Gastrocnemius medialis (tissue), 4 donors: ENCODE measurements around the gene QSOX2. TPM values are rescaled to one million over a fixed set of nuclear protein-coding genes. Genes with fewer than 3 reads are reported as not detected.
"Not testable (repeated sequence)": the region's sequence is repeated elsewhere in the genome, so short reads cannot be mapped to it uniquely, and the experiment has no call there.

Experiments
- ATAC-seq, 2 donors: fragments of 150-250 bp; one replicate each; pipeline ENCODE4 v1.9.1; 2016
- DNase-seq, 2 donors: peaks; one replicate each; pipeline ENCODE4 v3.0.0-alpha.2; 2019
- H3K27ac ChIP-seq, 4 donors: fragments of 200-600 bp; sonication (generic); 1 replicate in 1 of 4; 2 replicates in 3 of 4; pipeline ENCODE4 v1.5.1; 2016 to 2018; ENCODE audit warnings: mild to moderate bottlenecking in 2 of 4, moderate library complexity in 1 of 4
- H3K27me3 ChIP-seq, 3 donors: fragments of 200-600 bp; sonication (generic) in 2 of 3; 1 replicate in 1 of 3; 2 replicates in 2 of 3; pipeline versions ENCODE4 v1.5.1 to v1.6.0; 2016 to 2019; ENCODE audit warnings: mild to moderate bottlenecking in 1 of 3, moderate library complexity in 1 of 3
- H3K36me3 ChIP-seq, 2 donors: fragments of 200-600 bp; sonication (generic) in 1 of 2; one replicate each; pipeline ENCODE4 v1.5.1; 2017 to 2018
- H3K4me1 ChIP-seq, 2 donors: fragments of 200-600 bp; sonication (generic) in 1 of 2; one replicate each; pipeline ENCODE4 v1.5.1; 2016 to 2017; ENCODE audit warnings: mild to moderate bottlenecking in 2 of 2
- H3K4me3 ChIP-seq, 4 donors: fragments of 200-600 bp; sonication (generic) in 3 of 4; 1 replicate in 1 of 4; 2 replicates in 3 of 4; pipeline ENCODE4 v1.5.1; 2016 to 2019; ENCODE audit warnings: mild to moderate bottlenecking in 2 of 4
- H3K9me3 ChIP-seq, 3 donors: fragments of 200-600 bp; sonication (generic) in 2 of 3; 1 replicate in 1 of 3; 2 replicates in 2 of 3; pipeline ENCODE4 v1.5.1; 2016 to 2019
- CTCF ChIP-seq, 5 experiments: fragments of 450-650 bp in 3 of 5; fragments of 200-600 bp in 2 of 5; sonication (generic) in 2 of 5; IDR thresholded peaks in 4 of 5; conservative IDR thresholded peaks in 1 of 5; 1 replicate in 4 of 5; 2 replicates in 1 of 5; pipeline ENCODE4 v1.5.1; 2016 to 2019; ENCODE audit warnings: antibody characterized with exemption in 5 of 5, mild to moderate bottlenecking in 3 of 5, moderate library complexity in 3 of 5
- POLR2A ChIP-seq, 2 donors: fragments of 450-650 bp; IDR thresholded peaks; one replicate each; pipeline ENCODE4 v1.6.1; 2017; ENCODE audit warnings: antibody characterized with exemption in 2 of 2, mild to moderate bottlenecking in 2 of 2, moderate library complexity in 2 of 2
- in situ Hi-C, 4 donors: fragments of 200-750 bp; cut with MboI; loops; one replicate each; pipeline versions ENCODE4 v1.15.0 to v1.8.0; 2017; ENCODE audit warnings: low sequenced_read_pairs in 4 of 4
- intact Hi-C: fragments of 100-400 bp; cut with DNase I; formaldehyde crosslinking; loops from one replicate; pipeline ENCODE4 v1.15.1; 2023; ENCODE audit warnings: low total_unique reads
- total RNA-seq, 4 donors: library from RNA; depleted of rRNA; stranded (reverse); fragments of >200 nt; gene quantifications; one replicate each; pipeline versions ENCODE4 v1.1.0 to v1.2.3, GENCODE V29; 2016

QSOX2 gene
- total RNA-seq, 4 donors from 2014 or later: 3.3 to 5.8 (median 5.2) TPM

DNA sequence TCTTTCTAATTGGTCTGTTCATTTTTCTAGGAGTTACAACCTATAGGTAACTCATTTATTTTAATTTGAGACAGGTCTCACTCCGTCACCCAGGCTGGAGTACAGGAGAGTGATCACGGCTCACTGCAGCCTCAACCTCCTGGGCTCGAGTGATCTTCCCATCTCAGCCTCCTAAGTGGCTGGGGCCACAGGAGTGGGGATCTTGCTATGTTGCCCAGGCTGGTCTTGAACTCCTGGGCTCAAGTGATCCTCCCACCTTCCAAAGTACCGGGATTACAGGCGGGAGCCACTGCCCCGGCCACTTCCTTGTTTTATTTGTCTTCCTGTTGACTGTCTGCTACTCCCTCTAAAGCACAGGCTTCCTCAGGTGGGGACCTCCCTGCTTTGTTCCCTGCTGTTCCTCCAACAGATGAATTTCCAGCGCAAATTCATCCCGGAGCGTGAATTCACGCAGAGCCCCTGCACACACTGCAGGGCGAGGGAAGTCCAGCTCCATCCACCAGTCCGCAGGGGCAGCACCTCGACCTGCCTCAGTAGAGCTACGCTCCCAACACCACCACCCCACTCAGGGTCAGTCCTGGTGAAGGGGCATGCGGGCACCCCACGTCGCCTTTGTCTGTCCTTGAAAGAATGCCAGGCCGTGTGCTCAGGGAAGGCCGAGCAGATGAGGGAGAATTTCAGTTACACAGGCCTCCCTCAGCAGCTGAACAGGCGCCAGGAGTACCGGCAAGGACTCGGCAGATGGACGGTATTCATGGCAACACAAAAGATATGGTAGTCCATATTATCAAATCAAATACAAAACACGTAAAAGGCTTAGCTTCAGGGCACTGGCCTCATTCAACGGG lies 6.3 kb downstream of the QSOX2 start:
- H3K4me3 ChIP-seq: no peak overlapping the region
- peaks cover 12 to 14% of the 10 kb centered on the region in 2 donors for H3K4me1 ChIP-seq
- DNase-seq (no peak), ATAC-seq (no peak)
- H3K9me3 ChIP-seq: no peaks in the 10 kb centered on the region
- intact Hi-C loops (no loop called here), in situ Hi-C loops (no loop called here)
- H3K36me3 ChIP-seq: peaks cover 0 to 6% of the 10 kb centered on the region in 2 donors
- peak overlapping the region in 1 of 4 donors; percentile 12 for H3K27ac ChIP-seq
- TF ChIP-seq CTCF (IDR thresholded peaks at IDR 0.05 in 4 of 5, conservative IDR thresholded peaks at IDR 0.05 in 1 of 5) (no peak), POLR2A (IDR thresholded peaks at IDR 0.05) (no peak)
- H3K27me3 ChIP-seq: no peaks in the 10 kb centered on the region

- Histone ChIP-seq H3K4me1 (peaks cover 10% of the 10 kb centered on the region in 2 donors), H3K4me3 (no peak overlapping the region), H3K9me3 (no peaks in the 10 kb centered on the region), H3K36me3 (peaks cover 0 to 6% of the 10 kb centered on the region in 2 donors), H3K27ac (no peak overlapping the region), H3K27me3 (no peaks in the 10 kb centered on the region)
- TF ChIP-seq CTCF (IDR thresholded peaks at IDR 0.05 in 4 of 5, conservative IDR thresholded peaks at IDR 0.05 in 1 of 5) (no peak), POLR2A (IDR thresholded peaks at IDR 0.05) (no peak)
- in situ Hi-C loops: no loop called here
- ATAC-seq: no peak
- intact Hi-C loops: no loop called here
- DNase-seq: no peak
Measured at GRCh38 chr9:136238342-136238732, 7.3 kb downstream of the QSOX2 start.

GRCh38 chr9:136237486-136238341 lies 7.9 kb downstream of the QSOX2 start:
- Histone ChIP-seq H3K27me3 (no peaks in the 10 kb centered on the region), H3K9me3 (no peaks in the 10 kb centered on the region), H3K36me3 (peaks cover 0 to 6% of the 10 kb centered on the region in 2 donors), H3K27ac (no peak overlapping the region), H3K4me3 (no peak overlapping the region), H3K4me1 (peaks cover 10% of the 10 kb centered on the region in 2 donors)
- DNase-seq (no peak), ATAC-seq (no peak)
- intact Hi-C loops (no loop called here), in situ Hi-C loops (no loop called here)
- TF ChIP-seq POLR2A (IDR thresholded peaks at IDR 0.05) (no peak), CTCF (IDR thresholded peaks at IDR 0.05 in 4 of 5, conservative IDR thresholded peaks at IDR 0.05 in 1 of 5) (no peak)

GRCh38 chr9:136236471-136237410 lies 8.9 kb downstream of the QSOX2 start:
- H3K27me3 ChIP-seq, H3K4me1 ChIP-seq, H3K9me3 ChIP-seq, H3K4me3 ChIP-seq, intact Hi-C loops, H3K27ac ChIP-seq, in situ Hi-C loops, DNase-seq, ATAC-seq, H3K36me3 ChIP-seq: not testable (repeated sequence)
